H9 (cell line): Measurements from ENCODE around the gene PCNX2. TPM values are rescaled to one million over a fixed set of nuclear protein-coding genes. Genes with fewer than 3 reads are reported as not detected.

ENCODE experiments used
- DNase-seq: peaks from one replicate; pipeline ENCODE4 v3.0.0-alpha.2; 2017
- H2AFZ ChIP-seq: one replicate; pipeline ENCODE4 v1.6.1; 2013; ENCODE audit warnings: mild to moderate bottlenecking, low read length, control low read depth, moderate library complexity
- H2AK5ac ChIP-seq: 2 replicates; pipeline ENCODE4 v1.6.1; 2013; ENCODE audit warnings: low read length, control low read depth, mixed read lengths; ENCODE audit not compliant: insufficient read length
- H2BK120ac ChIP-seq: one replicate; pipeline ENCODE4 v1.6.1; 2013; ENCODE audit warnings: low read depth, mild to moderate bottlenecking, low read length, control low read depth, inconsistent platforms; ENCODE audit not compliant: poor library complexity, severe bottlenecking
- H2BK12ac ChIP-seq: 2 replicates; pipeline ENCODE4 v1.6.1; 2013; ENCODE audit warnings: low read length, control low read depth, mixed read lengths, low read depth; ENCODE audit not compliant: insufficient read length
- H2BK15ac ChIP-seq: 2 replicates; pipeline ENCODE4 v1.6.1; 2013; ENCODE audit warnings: low read depth, low read length, control low read depth
- H2BK20ac ChIP-seq: one replicate; pipeline ENCODE4 v1.6.1; 2013; ENCODE audit warnings: low read depth, mild to moderate bottlenecking, low read length, control low read depth, inconsistent platforms; ENCODE audit not compliant: poor library complexity, severe bottlenecking
- H2BK5ac ChIP-seq: 2 replicates; pipeline ENCODE4 v1.6.1; 2013; ENCODE audit warnings: low read length, control low read depth, mixed read lengths; ENCODE audit not compliant: insufficient read length
- H3K14ac ChIP-seq: 2 replicates; pipeline ENCODE4 v1.6.1; 2013; ENCODE audit warnings: low read length, control low read depth; ENCODE audit not compliant: insufficient read depth
- H3K18ac ChIP-seq: 2 replicates; pipeline ENCODE4 v1.6.1; 2013; ENCODE audit warnings: low read depth, mild to moderate bottlenecking, mixed read lengths, low read length, control low read depth; ENCODE audit not compliant: insufficient read length
- H3K23ac ChIP-seq: 2 replicates; pipeline ENCODE4 v1.6.1; 2013; ENCODE audit warnings: low read length, control low read depth, mixed read lengths, low read depth; ENCODE audit not compliant: insufficient read length
- H3K23me2 ChIP-seq: 2 replicates; pipeline ENCODE4 v1.6.1; 2013; ENCODE audit warnings: low read depth, mild to moderate bottlenecking, mixed read lengths, low read length, control low read depth; ENCODE audit not compliant: insufficient read length, poor library complexity, severe bottlenecking
- H3K27ac ChIP-seq: 2 replicates; pipeline ENCODE4 v1.5.1; 2013; ENCODE audit warnings: low read length, control low read depth, mixed read lengths, low read depth; ENCODE audit not compliant: insufficient read length
- H3K27me3 ChIP-seq: 2 replicates; pipeline ENCODE4 v1.6.1; 2013; ENCODE audit warnings: low read length, control low read depth, inconsistent platforms; ENCODE audit not compliant: insufficient read depth
- H3K4ac ChIP-seq: 2 replicates; pipeline ENCODE4 v1.6.1; 2013; ENCODE audit warnings: low read depth, mild to moderate bottlenecking, control low read depth, inconsistent platforms, low read length, moderate library complexity
- H3K4me1 ChIP-seq: 2 replicates; pipeline ENCODE4 v1.6.1; 2013; ENCODE audit warnings: low read length, control low read depth, inconsistent platforms; ENCODE audit not compliant: insufficient read depth
- H3K4me2 ChIP-seq: 2 replicates; pipeline ENCODE4 v1.6.1; 2013; ENCODE audit warnings: low read length, control low read depth, mixed read lengths; ENCODE audit not compliant: insufficient read length, insufficient read depth
- H3K56ac ChIP-seq: 2 replicates; pipeline ENCODE4 v1.6.1; 2013; ENCODE audit warnings: low read depth, mild to moderate bottlenecking, mixed read lengths, low read length, control low read depth; ENCODE audit not compliant: insufficient read length
- H3K79me1 ChIP-seq: 2 replicates; pipeline ENCODE4 v1.6.1; 2013; ENCODE audit warnings: low read depth, mild to moderate bottlenecking, moderate library complexity, low read length, control low read depth, inconsistent platforms; ENCODE audit not compliant: insufficient read depth, poor library complexity, severe bottlenecking
- H3K79me2 ChIP-seq: 2 replicates; pipeline ENCODE4 v1.6.1; 2013; ENCODE audit warnings: low read length, control low read depth, inconsistent platforms; ENCODE audit not compliant: insufficient read depth
- H3K9ac ChIP-seq: 2 replicates; pipeline ENCODE4 v1.6.1; 2013; ENCODE audit warnings: low read length, control low read depth, mixed read lengths; ENCODE audit not compliant: insufficient read length; ENCODE audit errors: extremely low read depth
- H3K9me3 ChIP-seq: one replicate; pipeline ENCODE4 v1.6.1; 2013; ENCODE audit warnings: low read depth, low read length, inconsistent platforms; ENCODE audit not compliant: control insufficient read depth
- H3T11ph ChIP-seq: one replicate; pipeline ENCODE4 v1.6.1; 2013; ENCODE audit warnings: mild to moderate bottlenecking, low read length, control low read depth, inconsistent platforms
- H4K20me1 ChIP-seq: one replicate; pipeline ENCODE4 v1.6.1; 2013; ENCODE audit not compliant: control insufficient read depth, insufficient read length, insufficient read depth
- H4K5ac ChIP-seq: 2 replicates; pipeline ENCODE4 v1.6.1; 2013; ENCODE audit warnings: low read depth, mild to moderate bottlenecking, mixed read lengths, low read length, control low read depth; ENCODE audit not compliant: insufficient read length
- H4K8ac ChIP-seq: replicated peaks from 2 replicates; pipeline ENCODE4 v1.6.1; 2013; ENCODE audit warnings: low read length, control low read depth, mixed read lengths, low read depth; ENCODE audit not compliant: insufficient read length
- H4K91ac ChIP-seq: 2 replicates; pipeline ENCODE4 v1.6.1; 2013; ENCODE audit warnings: low read depth, mild to moderate bottlenecking, moderate library complexity, mixed read lengths, low read length, control low read depth; ENCODE audit not compliant: insufficient read length
- H3K27ac Mint-ChIP-seq, 3 experiments: 2 replicates in 2 of 3; 3 replicates in 1 of 3; pipeline ENCODE4 v1.8.0; 2020 to 2021; ENCODE audit warnings: mixed read lengths in 3 of 3, mild to moderate bottlenecking in 1 of 3, moderate library complexity in 1 of 3
- H3K27me3 Mint-ChIP-seq: 2 replicates; pipeline ENCODE4 v1.8.0; 2021; ENCODE audit warnings: low read depth, mild to moderate bottlenecking, moderate library complexity, mixed read lengths
- H3K36me3 Mint-ChIP-seq, 3 experiments: 2 replicates in 2 of 3; 3 replicates in 1 of 3; pipeline ENCODE4 v1.8.0; 2020 to 2021; ENCODE audit warnings: low read depth in 3 of 3, mixed read lengths in 3 of 3; ENCODE audit not compliant: insufficient read depth in 1 of 3
- H3K4me1 Mint-ChIP-seq, 2 experiments: 2 replicates each; pipeline ENCODE4 v1.8.0; 2020; ENCODE audit warnings: mixed read lengths in 2 of 2
- H3K4me3 Mint-ChIP-seq, 2 experiments: 2 replicates in 1 of 2; 3 replicates in 1 of 2; pipeline ENCODE4 v1.8.0; 2020 to 2021; ENCODE audit warnings: mild to moderate bottlenecking in 2 of 2, mixed read lengths in 2 of 2, moderate library complexity in 1 of 2
- H3K9me3 Mint-ChIP-seq, 2 experiments: 2 replicates in 1 of 2; 3 replicates in 1 of 2; pipeline ENCODE4 v1.8.0; 2020; ENCODE audit warnings: mild to moderate bottlenecking in 2 of 2, mixed read lengths in 2 of 2, moderate library complexity in 1 of 2
- CTCF ChIP-seq: fragments of 200-600 bp; sonication (generic); conservative IDR thresholded peaks from 3 replicates; pipeline ENCODE4 v1.8.0; 2021; ENCODE audit warnings: antibody characterized with exemption, mild to moderate bottlenecking
- total RNA-seq: library from RNA; stranded (reverse); gene quantifications from 2 replicates; pipeline ENCODE4 v1.2.1, GENCODE V29; 2021

The PCNX2 gene
- total RNA-seq, 1 experiment from 2014 or later = 45.1 TPM

GRCh38 chr1:233208687-233209086 lies 86.8 kb downstream of the PCNX2 start:
- H3K4ac ChIP-seq = no peak overlapping the region
- no peak overlapping the region for H3K27ac Mint-ChIP-seq
- H4K8ac ChIP-seq = no peak overlapping the region
- no peak overlapping the region for H3T11ph ChIP-seq
- H2AK5ac ChIP-seq = no peak overlapping the region
- no peak overlapping the region for H2BK20ac ChIP-seq
- H3K4me2 ChIP-seq = no peak overlapping the region
- H2AFZ ChIP-seq = no peak overlapping the region
- no peaks in the 10 kb centered on the region for H3K23me2 ChIP-seq
- no peak overlapping the region for H3K4me3 Mint-ChIP-seq
- no peak overlapping the region for H3K9ac ChIP-seq
- no peaks in the 10 kb centered on the region for H3K27me3 Mint-ChIP-seq
- no peaks in the 10 kb centered on the region for H3K9me3 ChIP-seq
- no peak overlapping the region for H2BK15ac ChIP-seq
- H3K4me1 Mint-ChIP-seq = no peaks in the 10 kb centered on the region
- H3K56ac ChIP-seq = no peak overlapping the region
- H4K91ac ChIP-seq = no peak overlapping the region
- peaks cover 33 to 52% (median 43%) of the 10 kb centered on the region in 3 experiments; a peak in 6 of 7 replicates for H3K36me3 Mint-ChIP-seq
- H3K14ac ChIP-seq = no peak overlapping the region
- H3K4me1 ChIP-seq = no peaks in the 10 kb centered on the region
- DNase-seq = no peak
- no peak overlapping the region for H3K18ac ChIP-seq
- no peak overlapping the region for H3K23ac ChIP-seq
- no peaks in the 10 kb centered on the region for H3K9me3 Mint-ChIP-seq
- no peak overlapping the region for H4K5ac ChIP-seq
- no peak overlapping the region for H3K27ac ChIP-seq
- H3K79me1 ChIP-seq = peaks cover 3% of the 10 kb centered on the region
- H3K79me2 ChIP-seq = no peaks in the 10 kb centered on the region
- no peak for TF ChIP-seq CTCF
- no peaks in the 10 kb centered on the region for H3K27me3 ChIP-seq
- no peak overlapping the region for H2BK120ac ChIP-seq
- no peaks in the 10 kb centered on the region for H4K20me1 ChIP-seq
- no peak overlapping the region for H2BK5ac ChIP-seq
- no peak overlapping the region for H2BK12ac ChIP-seq
